NB4 (cell line): ENCODE results near the gene PITPNB.

Source experiments
- DNase-seq: peaks from one replicate; pipeline ENCODE4 v3.0.0; 2010; ENCODE audit warnings: low read depth
- H3K4me3 ChIP-seq: one replicate; pipeline ENCODE4 v1.5.1; 2011; ENCODE audit warnings: mild to moderate bottlenecking, low read depth, low read length, moderate library complexity
- MYC ChIP-seq: IDR thresholded peaks from 2 replicates; pipeline ENCODE4 v1.6.1; 2011; ENCODE audit warnings: low read depth, low read length
- POLR2A ChIP-seq: IDR thresholded peaks from 2 replicates; pipeline ENCODE4 v1.6.1; 2011; ENCODE audit warnings: mild to moderate bottlenecking; ENCODE audit not compliant: insufficient read length; ENCODE audit errors: extremely low read depth
- TF ChIP-seq, protein P1 (sequence below): IDR thresholded peaks from one replicate; pipeline ENCODE4 v1.5.1; 2012; ENCODE audit warnings: low read depth, low read length
- TF ChIP-seq, protein P2 (sequence below): IDR thresholded peaks from 2 replicates; pipeline ENCODE4 v1.6.1; 2011; ENCODE audit warnings: low read depth, low read length

The PITPNB gene

GRCh38 chr22:27858626-27859025 lies 60.4 kb downstream of the PITPNB start:
- no peak overlapping the region for H3K4me3 ChIP-seq
- no peak for DNase-seq
- TF ChIP-seq, protein P1, sequence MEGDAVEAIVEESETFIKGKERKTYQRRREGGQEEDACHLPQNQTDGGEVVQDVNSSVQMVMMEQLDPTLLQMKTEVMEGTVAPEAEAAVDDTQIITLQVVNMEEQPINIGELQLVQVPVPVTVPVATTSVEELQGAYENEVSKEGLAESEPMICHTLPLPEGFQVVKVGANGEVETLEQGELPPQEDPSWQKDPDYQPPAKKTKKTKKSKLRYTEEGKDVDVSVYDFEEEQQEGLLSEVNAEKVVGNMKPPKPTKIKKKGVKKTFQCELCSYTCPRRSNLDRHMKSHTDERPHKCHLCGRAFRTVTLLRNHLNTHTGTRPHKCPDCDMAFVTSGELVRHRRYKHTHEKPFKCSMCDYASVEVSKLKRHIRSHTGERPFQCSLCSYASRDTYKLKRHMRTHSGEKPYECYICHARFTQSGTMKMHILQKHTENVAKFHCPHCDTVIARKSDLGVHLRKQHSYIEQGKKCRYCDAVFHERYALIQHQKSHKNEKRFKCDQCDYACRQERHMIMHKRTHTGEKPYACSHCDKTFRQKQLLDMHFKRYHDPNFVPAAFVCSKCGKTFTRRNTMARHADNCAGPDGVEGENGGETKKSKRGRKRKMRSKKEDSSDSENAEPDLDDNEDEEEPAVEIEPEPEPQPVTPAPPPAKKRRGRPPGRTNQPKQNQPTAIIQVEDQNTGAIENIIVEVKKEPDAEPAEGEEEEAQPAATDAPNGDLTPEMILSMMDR, result no peak
- TF ChIP-seq POLR2A, result no peak
- TF ChIP-seq MYC, result no peak

DNA sequence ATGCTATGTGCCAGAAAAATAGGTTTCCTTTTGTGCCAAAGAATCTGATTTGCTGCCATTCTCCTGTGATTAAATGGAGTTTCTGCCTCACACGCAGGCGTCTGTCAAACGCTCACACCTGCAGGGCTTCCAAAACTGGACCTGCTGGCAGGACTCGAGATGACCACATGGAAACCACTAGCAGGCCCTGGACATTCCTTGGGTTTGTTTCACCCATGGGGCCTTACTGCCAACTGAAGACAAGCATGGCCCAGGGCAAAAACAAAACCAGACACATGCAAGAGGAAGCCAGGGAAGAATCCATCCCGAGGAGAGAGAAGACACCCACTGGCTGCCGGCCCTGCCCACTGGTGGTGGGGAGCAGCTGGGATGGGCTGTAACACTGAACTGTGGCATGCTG lies 61.6 kb downstream of the PITPNB start:
- no peak for TF ChIP-seq MYC
- TF ChIP-seq POLR2A, result no peak
- TF ChIP-seq, protein P1, result no peak
- TF ChIP-seq, protein P2, sequence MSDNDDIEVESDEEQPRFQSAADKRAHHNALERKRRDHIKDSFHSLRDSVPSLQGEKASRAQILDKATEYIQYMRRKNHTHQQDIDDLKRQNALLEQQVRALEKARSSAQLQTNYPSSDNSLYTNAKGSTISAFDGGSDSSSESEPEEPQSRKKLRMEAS, result no peak
- no peak for DNase-seq
- H3K4me3 ChIP-seq, result no peak overlapping the region

GRCh38 chr22:27856386-27856785 lies 62.7 kb downstream of the PITPNB start:
- TF ChIP-seq, protein P1, result no peak
- TF ChIP-seq, protein P2, result no peak
- TF ChIP-seq POLR2A (no peak), MYC (no peak)
- no peak overlapping the region for H3K4me3 ChIP-seq
- no peak for DNase-seq

GRCh38 chr22:27853424-27853823 lies 65.6 kb downstream of the PITPNB start:
- no peak overlapping the region for H3K4me3 ChIP-seq
- TF ChIP-seq, protein P1, result no peak
- TF ChIP-seq, protein P2, result no peak
- TF ChIP-seq MYC (no peak), POLR2A (no peak)
- DNase-seq, result peak; percentile 40

DNA sequence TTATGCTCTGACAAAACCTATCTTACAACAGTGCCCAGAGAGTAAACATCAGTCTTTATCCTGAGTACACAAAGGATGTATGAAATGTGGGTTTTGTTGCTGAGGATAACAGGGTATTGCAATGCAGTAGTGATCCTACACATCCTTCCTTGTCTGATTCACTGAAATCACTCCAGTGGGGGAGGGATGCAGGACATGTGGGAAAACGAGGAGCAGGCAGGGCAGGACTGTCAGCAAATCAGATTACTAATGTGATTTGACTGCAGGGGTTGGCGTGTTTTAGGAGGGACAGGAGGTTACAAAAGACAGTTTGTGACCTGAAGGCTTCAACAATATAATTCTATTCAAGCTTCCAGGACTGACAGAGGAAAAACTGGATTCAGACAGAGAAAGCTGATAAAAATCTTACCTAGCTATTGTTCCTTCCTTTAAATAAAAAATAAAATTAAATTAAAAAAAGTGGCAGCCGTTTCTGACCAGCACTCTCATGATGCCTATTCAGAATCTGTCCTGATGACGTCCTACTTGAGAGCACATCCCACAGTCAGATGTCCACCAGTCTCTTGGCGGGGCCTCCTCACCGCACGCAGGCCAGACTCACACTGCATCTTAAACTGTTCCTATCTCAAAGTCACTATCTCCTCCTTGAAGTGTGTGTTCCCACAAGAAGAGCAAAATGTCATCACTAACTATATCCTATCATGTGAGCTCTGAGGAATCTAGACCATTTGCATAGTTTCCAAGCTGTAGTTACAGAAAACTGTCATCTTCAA lies 66.9 kb downstream of the PITPNB start:
- H3K4me3 ChIP-seq, result no peak overlapping the region
- DNase-seq, result no peak
- TF ChIP-seq, protein P1, result no peak
- TF ChIP-seq MYC (no peak), POLR2A (no peak)
- TF ChIP-seq, protein P2, result no peak
